H1 (cell line): ENCODE data around the gene NR4A1. TPM values are rescaled to one million over a fixed set of nuclear protein-coding genes. Genes with fewer than 3 reads are reported as not detected.

Experiments
- CREB1 ChIP-seq: IDR thresholded peaks from 2 replicates; pipeline ENCODE4 v1.6.1; 2012; ENCODE audit warnings: inconsistent platforms
- JUN ChIP-seq: IDR thresholded peaks from 2 replicates; pipeline ENCODE4 v1.6.1; 2011; ENCODE audit warnings: low read depth, mild to moderate bottlenecking, improper control_type of control experiment, low read length
- SIN3A ChIP-seq, 2 experiments: IDR thresholded peaks in 1 of 2; conservative IDR thresholded peaks in 1 of 2; 2 replicates each; pipeline ENCODE4 v1.6.1; 2011 to 2012; ENCODE audit warnings: low read length in 2 of 2, improper control_type of control experiment in 1 of 2, low read depth in 1 of 2, mild to moderate bottlenecking in 1 of 2
- SRF ChIP-seq: IDR thresholded peaks from 2 replicates; pipeline ENCODE4 v1.6.1; 2011; ENCODE audit warnings: mild to moderate bottlenecking, low read depth, low read length, moderate library complexity
- SUZ12 ChIP-seq: fragments of 200-600 bp; sonication (generic); IDR thresholded peaks from 2 replicates; pipeline ENCODE4 v1.6.1; 2012; ENCODE audit warnings: mild to moderate bottlenecking, inconsistent platforms, low read length, moderate library complexity, mixed read lengths
- polyA plus RNA-seq, 7 experiments: library from polyadenylated mRNA; depleted of rRNA in 3 of 7; stranded (reverse) in 5 of 7; unstranded in 2 of 7; fragments of >200 nt in 5 of 7; fragments of 200-250 nt in 2 of 7; gene quantifications; 1 replicate in 5 of 7; 2 replicates in 1 of 7; 4 replicates in 1 of 7; pipeline versions ENCODE4 v1.2.1 to v1.2.3, GENCODE V29; 2011 to 2013; ENCODE audit warnings: missing spikeins in 2 of 7, mixed read lengths in 2 of 7
- total RNA-seq: library from RNA; stranded (reverse); fragmentation: NEBNext Ultra II Directional; extraction: Animal tissue kit (Norgen Biotek cat#: 25700); gene quantifications from 2 replicates; pipeline ENCODE4 v1.2.1, GENCODE V29; 2021

Gene NR4A1
- total and polyA plus RNA-seq, 2 of the 8 experiments (the other 6 are each of a cell fraction or from before 2014, with no cell fraction given) = 18.7 to 23.3 TPM

GRCh38 chr12:52057638-52058576, 6.7 kb downstream of the NR4A1 start (continued):
- TF ChIP-seq SIN3A (conservative IDR thresholded peaks at IDR 0.05 in 1 of 2, IDR thresholded peaks at IDR 0.05 in 1 of 2; ENCODE audit: low read depth in 1 of 2, low read length in 2 of 2) (no peak), SUZ12 (no peak), JUN (no peak), SRF (no peak), CREB1 (no peak)
